Upper lobe of left lung (tissue), 6 donors: Measurements from ENCODE around the gene NUTM2F. TPM values are rescaled to one million over a fixed set of nuclear protein-coding genes. Genes with fewer than 3 reads are reported as not detected.
"Not testable (repeated sequence)": the region's sequence is repeated elsewhere in the genome, so short reads cannot be mapped to it uniquely, and the experiment has no call there.

Source experiments
- ATAC-seq, 2 donors: fragments of 200-7000 bp; cut with Tn5 transposase; one replicate each; pipeline ENCODE4 v1.9.1; 2022; ENCODE audit warnings: mild to moderate bottlenecking in 2 of 2, moderate library complexity in 2 of 2; ENCODE audit not compliant: low FRiP score in 2 of 2
- DNase-seq, 2 donors: peaks; one replicate each; pipeline ENCODE4 v3.0.0-alpha.2; 2019 to 2020
- H3K27ac ChIP-seq, 4 donors: fragments of 200-600 bp; sonication (generic); one replicate each; pipeline ENCODE4 v1.5.1; 2016 to 2019
- H3K27me3 ChIP-seq, 4 donors: fragments of 200-600 bp; sonication (generic); one replicate each; pipeline ENCODE4 v1.5.1; 2017 to 2019
- H3K36me3 ChIP-seq, 4 donors: fragments of 200-600 bp; sonication (generic); one replicate each; pipeline ENCODE4 v1.5.1; 2016 to 2019
- H3K4me1 ChIP-seq, 4 donors: fragments of 200-600 bp; sonication (generic); one replicate each; pipeline ENCODE4 v1.5.1; 2018 to 2019
- H3K4me3 ChIP-seq, 4 donors: fragments of 200-600 bp; sonication (generic); one replicate each; pipeline ENCODE4 v1.5.1; 2017 to 2019; ENCODE audit warnings: mild to moderate bottlenecking in 2 of 4, moderate library complexity in 1 of 4
- H3K9me3 ChIP-seq, 4 donors: fragments of 200-600 bp; sonication (generic); one replicate each; pipeline ENCODE4 v1.5.1; 2018 to 2019
- CTCF ChIP-seq, 6 experiments: fragments of 450-650 bp in 4 of 6; fragments of 200-600 bp in 2 of 6; sonication (generic) in 2 of 6; IDR thresholded peaks; one replicate each; pipeline ENCODE4 v1.5.1; 2016 to 2019; ENCODE audit warnings: antibody characterized with exemption in 6 of 6
- EP300 ChIP-seq, 4 donors: sonication (generic); formaldehyde crosslinking; IDR thresholded peaks; one replicate each; pipeline ENCODE4 v1.5.1; 2017; ENCODE audit warnings: antibody characterized with exemption in 4 of 4, control low read depth in 2 of 4
- POLR2A ChIP-seq, 4 donors: fragments of 450-650 bp; IDR thresholded peaks; one replicate each; pipeline ENCODE4 v1.5.1; 2016 to 2017; ENCODE audit warnings: antibody characterized with exemption in 4 of 4, mild to moderate bottlenecking in 2 of 4
- POLR2AphosphoS5 ChIP-seq, 2 donors: sonication (generic); formaldehyde crosslinking; IDR thresholded peaks; one replicate each; pipeline ENCODE4 v1.5.1; 2017; ENCODE audit warnings: antibody characterized with exemption in 2 of 2
- WGBS, 2 donors: methylation state at CpG; one replicate each; pipeline ENCODE4 v1.1.5; 2017 to 2018; 5-methylcytosine and 5-hydroxymethylcytosine counted together
- total RNA-seq, 6 donors: library from RNA; depleted of rRNA in 4 of 6; stranded (reverse); fragments of >200 nt in 4 of 6; gene quantifications; one replicate each; pipeline versions ENCODE4 v1.1.0 to v1.2.1, GENCODE V29; 2016 to 2021
- donor health status: DM: no; HTN: no; CAD: no; lungs with moderate emphysema.
- donor health status: DM: no; HTN: yes; CAD: no; lungs with severe emphysema.

NUTM2F gene
- total RNA-seq, 6 donors from 2014 or later: not detected

- Histone ChIP-seq H3K9me3 (peaks cover 0 to 4% (median 3%) of the 10 kb centered on the region in 4 donors), H3K4me3 (no peak overlapping the region), H3K27ac (no peak overlapping the region), H3K27me3 (no peaks in the 10 kb centered on the region), H3K36me3 (peaks cover 10 to 24% (median 18%) of the 10 kb centered on the region in 4 donors), H3K4me1 (no peaks in the 10 kb centered on the region)
- no peak for ATAC-seq
- DNase-seq: no peak
- TF ChIP-seq POLR2AphosphoS5 (IDR thresholded peaks at IDR 0.05) (no peak), EP300 (IDR thresholded peaks at IDR 0.05) (no peak), CTCF (IDR thresholded peaks at IDR 0.05) (no peak), POLR2A (IDR thresholded peaks at IDR 0.05) (no peak)
These were observed 47.3 kb downstream of the NUTM2F start for GRCh38 chr9:94281101-94281500.

- Histone ChIP-seq H3K36me3 (peaks cover 10 to 24% (median 18%) of the 10 kb centered on the region in 4 donors), H3K9me3 (peaks cover 0 to 4% (median 3%) of the 10 kb centered on the region in 4 donors), H3K4me1 (no peaks in the 10 kb centered on the region), H3K4me3 (no peak overlapping the region), H3K27ac (no peak overlapping the region), H3K27me3 (no peaks in the 10 kb centered on the region)
- WGBS, 2 donors: 95 to 97% methylated on average over 9 of the region's 9 CpGs
- no peak for ATAC-seq
- TF ChIP-seq EP300 (IDR thresholded peaks at IDR 0.05): no peak
- TF ChIP-seq POLR2AphosphoS5 (IDR thresholded peaks at IDR 0.05): no peak
- TF ChIP-seq POLR2A (IDR thresholded peaks at IDR 0.05): no peak
- TF ChIP-seq CTCF (IDR thresholded peaks at IDR 0.05): no peak
- DNase-seq: no peak
These were observed 47.9 kb downstream of the NUTM2F start for GRCh38 chr9:94280409-94280989.

DNA sequence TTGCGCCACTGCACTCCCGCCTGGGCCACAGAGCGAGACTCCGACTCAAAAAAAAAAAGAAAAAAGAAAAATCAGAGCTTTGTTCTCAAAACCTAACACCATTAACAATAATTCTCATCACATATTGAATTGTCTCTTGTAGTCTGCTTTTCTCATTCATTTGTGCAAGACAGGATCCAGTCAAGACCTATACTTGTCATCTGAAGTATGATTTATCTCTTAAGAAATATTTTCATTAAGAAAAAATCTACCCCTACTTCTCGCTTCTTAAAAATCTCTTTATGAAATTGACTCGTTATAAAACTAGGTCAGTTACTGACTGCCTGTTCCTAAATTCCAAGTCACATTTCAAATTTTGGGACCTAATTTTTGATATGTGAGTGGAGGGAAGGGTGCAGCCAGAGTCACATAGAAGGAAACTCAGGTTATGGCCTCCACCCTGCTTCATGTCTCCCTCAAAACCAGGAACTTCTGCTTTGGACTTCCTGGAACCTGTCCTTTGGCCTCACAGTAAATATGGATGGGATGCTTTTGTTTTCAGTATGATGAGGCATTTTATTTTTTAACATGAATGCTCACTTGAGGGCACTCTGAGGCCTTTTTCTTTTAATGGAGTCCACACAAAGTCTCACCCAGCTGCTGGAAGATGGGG is 50.4 kb downstream of the NUTM2F start:
- ATAC-seq: no peak

GRCh38 chr9:94277029-94277428 is 51.4 kb downstream of the NUTM2F start:
- not testable (repeated sequence) for H3K27ac ChIP-seq, ATAC-seq, DNase-seq, H3K9me3 ChIP-seq, H3K4me3 ChIP-seq, H3K4me1 ChIP-seq, H3K27me3 ChIP-seq
- 94 to 95% methylated on average over 4 of the region's 4 CpGs for WGBS, 2 donors
- peaks cover 10 to 24% (median 18%) of the 10 kb centered on the region in 4 donors for H3K36me3 ChIP-seq

More for the DNA sequence above, 50.4 kb downstream of the NUTM2F start:
- TF ChIP-seq EP300 (IDR thresholded peaks at IDR 0.05) (no peak), CTCF (IDR thresholded peaks at IDR 0.05) (no peak), POLR2A (IDR thresholded peaks at IDR 0.05) (no peak), POLR2AphosphoS5 (IDR thresholded peaks at IDR 0.05) (no peak)
- H3K27ac ChIP-seq: no peak overlapping the region
- H3K9me3 ChIP-seq: peaks cover 0 to 4% (median 3%) of the 10 kb centered on the region in 4 donors
- no peak overlapping the region for H3K4me3 ChIP-seq
- no peaks in the 10 kb centered on the region for H3K4me1 ChIP-seq
- H3K36me3 ChIP-seq: peaks cover 10 to 24% (median 18%) of the 10 kb centered on the region in 4 donors
- no peak for DNase-seq
- H3K27me3 ChIP-seq: no peaks in the 10 kb centered on the region
- 89 to 95% methylated on average over 6 of the region's 6 CpGs for WGBS, 2 donors

- DNase-seq: no peak
- WGBS, 2 donors: 78 to 80% methylated on average over 1 of the region's 1 CpG
- no peaks in the 10 kb centered on the region for H3K36me3 ChIP-seq
- no peak overlapping the region for H3K4me3 ChIP-seq
- TF ChIP-seq POLR2AphosphoS5 (IDR thresholded peaks at IDR 0.05) (no peak), EP300 (IDR thresholded peaks at IDR 0.05) (no peak), CTCF (IDR thresholded peaks at IDR 0.05) (no peak), POLR2A (IDR thresholded peaks at IDR 0.05) (no peak)
- H3K27me3 ChIP-seq: no peaks in the 10 kb centered on the region
- no peak for ATAC-seq
- H3K4me1 ChIP-seq: no peaks in the 10 kb centered on the region
- H3K9me3 ChIP-seq: peaks cover 0 to 9% (median 6%) of the 10 kb centered on the region in 4 donors
- H3K27ac ChIP-seq: no peak overlapping the region
These were observed 58.4 kb downstream of the NUTM2F start for GRCh38 chr9:94270009-94270408.
